K562 (cell line): ENCODE results near the gene CSRNP2. TPM values are rescaled to one million over a fixed set of nuclear protein-coding genes. Genes with fewer than 3 reads are reported as not detected.

Experiments used
- CCNT2 ChIP-seq: IDR thresholded peaks from 2 replicates; pipeline ENCODE4 v1.6.1; 2011; ENCODE audit warnings: borderline replicate concordance, low read depth, mild to moderate bottlenecking, moderate library complexity, mixed read lengths, low read length; ENCODE audit not compliant: insufficient read length; ENCODE audit errors: extremely low read depth
- CEBPG ChIP-seq, 3 experiments: fragments of 200-800 bp in 1 of 3; sonication (Bioruptor generic) in 1 of 3; sonication (generic) in 1 of 3; formaldehyde crosslinking in 1 of 3; IDR thresholded peaks in 2 of 3; conservative IDR thresholded peaks in 1 of 3; 2 replicates each; pipeline versions ENCODE4 v1.6.1 to v1.8.0; 2016 to 2022; ENCODE audit warnings: missing compliant biosample characterization in 2 of 3, missing genetic modification characterization in 2 of 3, mild to moderate bottlenecking in 1 of 3, missing genetic modification reagents in 1 of 3
- DMBX1 ChIP-seq: fragments of 250-450 bp; sonication (Bioruptor Pico); IDR thresholded peaks from 2 replicates; pipeline ENCODE4 v1.8.0; 2022; ENCODE audit warnings: inconsistent platforms, mild to moderate bottlenecking, moderate library complexity, borderline replicate concordance
- ELF2 ChIP-seq: fragments of 250-450 bp; sonication (Bioruptor Pico); IDR thresholded peaks from 2 replicates; pipeline ENCODE4 v1.5.0; 2021; ENCODE audit warnings: mild to moderate bottlenecking
- IRF2 ChIP-seq: sonication (generic); formaldehyde crosslinking; IDR thresholded peaks from 2 replicates; pipeline ENCODE4 v1.8.1; 2022; ENCODE audit warnings: mild to moderate bottlenecking, missing genetic modification reagents
- JUN ChIP-seq, 2 experiments: sonication (generic) in 1 of 2; formaldehyde crosslinking in 1 of 2; IDR thresholded peaks; 2 replicates each; pipeline versions ENCODE4 v1.6.1 to v1.8.0; 2012 to 2022; ENCODE audit warnings: borderline replicate concordance in 2 of 2, mild to moderate bottlenecking in 2 of 2, improper control_type of control experiment in 1 of 2, low read depth in 1 of 2, low read length in 1 of 2, missing genetic modification reagents in 1 of 2
- MTA2 ChIP-seq: fragments of 450-650 bp; IDR thresholded peaks from 2 replicates; pipeline ENCODE4 v1.6.1; 2016; ENCODE audit warnings: low read depth
- NFATC3 ChIP-seq: fragments of 450-650 bp; IDR thresholded peaks from 2 replicates; pipeline ENCODE4 v1.6.1; 2017; ENCODE audit warnings: mild to moderate bottlenecking
- NR3C1 ChIP-seq: sonication (generic); formaldehyde crosslinking; IDR thresholded peaks from 2 replicates; pipeline ENCODE4 v1.8.1; 2022; ENCODE audit warnings: missing genetic modification reagents
- PHF8 ChIP-seq: fragments of 200-600 bp; sonication (generic); IDR thresholded peaks from 2 replicates; pipeline ENCODE4 v1.6.1; 2012; ENCODE audit warnings: mixed run types, mild to moderate bottlenecking, inconsistent platforms, low read length, moderate library complexity, borderline replicate concordance
- PRPF4 ChIP-seq: fragments of 200-400 bp; formaldehyde crosslinking; IDR thresholded peaks from one replicate; pipeline ENCODE4 v1.6.1; 2017; ENCODE audit warnings: low read length, low read depth, mild to moderate bottlenecking; ENCODE audit not compliant: insufficient read depth, poor library complexity, severe bottlenecking
- RAD21 ChIP-seq, 2 experiments: fragments of 250-450 bp in 1 of 2; fragments of 450-650 bp in 1 of 2; sonication (Bioruptor Pico) in 1 of 2; formaldehyde crosslinking in 1 of 2; IDR thresholded peaks in 1 of 2; conservative IDR thresholded peaks in 1 of 2; 2 replicates each; pipeline versions ENCODE4 v1.4.0 to v1.8.0; 2020 to 2022; ENCODE audit warnings: mild to moderate bottlenecking in 2 of 2, moderate library complexity in 1 of 2
- RBM22 ChIP-seq: fragments of 200-400 bp; formaldehyde crosslinking; IDR thresholded peaks from 2 replicates; pipeline ENCODE4 v1.6.1; 2018; ENCODE audit warnings: low read length, low read depth; ENCODE audit not compliant: poor library complexity, severe bottlenecking
- SAP30 ChIP-seq: fragments of 200-600 bp; sonication (generic); IDR thresholded peaks from 2 replicates; pipeline ENCODE4 v1.6.1; 2012; ENCODE audit warnings: borderline replicate concordance, low read depth, mild to moderate bottlenecking, moderate library complexity, low read length, control low read depth, inconsistent platforms; ENCODE audit not compliant: insufficient read depth, poor library complexity, severe bottlenecking
- TCF3 ChIP-seq: sonication (generic); formaldehyde crosslinking; IDR thresholded peaks from 2 replicates; pipeline ENCODE4 v1.4.0; 2020; ENCODE audit warnings: mild to moderate bottlenecking, missing genetic modification reagents
- TOE1 ChIP-seq, 2 experiments: fragments of 450-650 bp in 1 of 2; sonication (generic) in 1 of 2; formaldehyde crosslinking in 1 of 2; IDR thresholded peaks; 2 replicates each; pipeline versions ENCODE4 v1.7.1 to v1.8.0; 2016 to 2022; ENCODE audit warnings: borderline replicate concordance in 2 of 2, mild to moderate bottlenecking in 2 of 2, antibody characterized with exemption in 1 of 2, inconsistent platforms in 1 of 2, low read depth in 1 of 2, missing genetic modification reagents in 1 of 2, moderate library complexity in 1 of 2
- ZNF232 ChIP-seq: sonication (generic); formaldehyde crosslinking; IDR thresholded peaks from 2 replicates; pipeline ENCODE4 v1.8.0; 2022; ENCODE audit warnings: mild to moderate bottlenecking, missing genetic modification reagents
- ZNF311 ChIP-seq: fragments of 250-450 bp; sonication (Bioruptor Pico); IDR thresholded peaks from 2 replicates; pipeline ENCODE4 v1.4.0; 2020; ENCODE audit warnings: mild to moderate bottlenecking, moderate library complexity
- polyA plus RNA-seq, 8 experiments: library from polyadenylated mRNA; depleted of rRNA in 4 of 8; stranded (reverse) in 5 of 8; unstranded in 3 of 8; fragments of >200 nt; fragmentation: Nextera tagmentation in 2 of 8; fragmentation: Illumina TruSeq in 1 of 8; extraction: Ambion mirVana in 2 of 8; extraction: Trizol in 1 of 8; gene quantifications; 2 replicates each; pipeline versions ENCODE4 v1.2.1 to v1.2.3, GENCODE V29; 2011 to 2014; ENCODE audit warnings: inconsistent platforms in 1 of 8, missing spikeins in 1 of 8
- total RNA-seq, 7 experiments: library from RNA; depleted of rRNA in 6 of 7; stranded (reverse); fragments of >200 nt in 6 of 7; fragmentation: Illumina TruSeq in 2 of 7; extraction: Trizol in 2 of 7; gene quantifications; 2 replicates each; pipeline versions ENCODE4 v1.2.1 to v1.2.3, GENCODE V29; 2011 to 2021; ENCODE audit warnings: low replicate concordance in 1 of 7
- TF ChIP-seq, protein P1 (sequence below): fragments of 450-650 bp; formaldehyde crosslinking; IDR thresholded peaks from 2 replicates; pipeline ENCODE4 v1.4.0; 2020; ENCODE audit warnings: mild to moderate bottlenecking, moderate library complexity
- TF ChIP-seq, protein P2 (sequence below): IDR thresholded peaks from 2 replicates; pipeline ENCODE4 v1.6.1; 2011; ENCODE audit warnings: borderline replicate concordance, low read depth, mild to moderate bottlenecking, moderate library complexity, low read length; ENCODE audit not compliant: insufficient read depth, poor library complexity, severe bottlenecking

CSRNP2 gene
- total and polyA plus RNA-seq, 9 of the 15 experiments (the other 6 are each of a cell fraction or from before 2014, with no cell fraction given) = 1.6 to 13.9 (median 5.9) TPM

DNA sequence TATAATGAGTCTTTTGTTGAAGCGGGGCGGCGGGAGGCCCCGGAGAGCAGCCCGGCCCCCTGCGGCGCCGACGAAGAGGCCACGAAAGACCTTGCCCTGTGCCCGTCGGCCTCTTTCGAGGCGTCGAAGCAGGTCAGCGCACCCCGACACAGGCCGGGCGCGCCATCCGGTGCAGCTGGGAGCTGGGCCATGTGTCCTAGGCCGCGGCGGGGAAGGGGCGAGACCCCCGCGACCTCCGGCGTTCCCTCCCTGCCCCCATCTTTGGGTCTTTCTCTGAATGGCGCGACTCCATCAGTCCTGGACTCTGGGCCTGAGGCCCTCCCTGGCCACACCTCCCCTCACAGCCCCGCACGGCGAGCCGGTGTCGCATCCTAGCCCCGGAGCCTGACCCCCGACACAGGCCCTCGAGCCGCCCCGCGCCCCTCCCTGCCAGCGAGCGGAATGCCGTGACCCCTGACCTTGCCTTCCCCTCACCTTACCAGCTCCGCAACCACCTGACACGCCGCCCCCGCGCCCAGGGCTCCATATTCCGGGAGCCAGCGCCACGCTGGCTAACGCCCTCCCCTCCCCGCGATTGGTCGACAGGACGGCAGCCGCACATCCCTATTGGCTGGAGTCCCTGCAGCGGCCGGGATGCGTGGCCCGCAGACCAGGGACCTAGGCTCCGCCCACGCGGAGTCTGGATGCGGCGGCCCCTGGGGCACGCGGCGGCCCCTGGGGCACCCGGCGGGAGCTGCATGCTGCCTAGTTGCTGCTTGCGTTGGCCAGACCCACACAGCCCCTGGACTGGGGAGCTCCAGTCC, 57.4 kb downstream of the CSRNP2 start, which contains the start of gene SLC11A2 (continued):
- TF ChIP-seq, protein P1, sequence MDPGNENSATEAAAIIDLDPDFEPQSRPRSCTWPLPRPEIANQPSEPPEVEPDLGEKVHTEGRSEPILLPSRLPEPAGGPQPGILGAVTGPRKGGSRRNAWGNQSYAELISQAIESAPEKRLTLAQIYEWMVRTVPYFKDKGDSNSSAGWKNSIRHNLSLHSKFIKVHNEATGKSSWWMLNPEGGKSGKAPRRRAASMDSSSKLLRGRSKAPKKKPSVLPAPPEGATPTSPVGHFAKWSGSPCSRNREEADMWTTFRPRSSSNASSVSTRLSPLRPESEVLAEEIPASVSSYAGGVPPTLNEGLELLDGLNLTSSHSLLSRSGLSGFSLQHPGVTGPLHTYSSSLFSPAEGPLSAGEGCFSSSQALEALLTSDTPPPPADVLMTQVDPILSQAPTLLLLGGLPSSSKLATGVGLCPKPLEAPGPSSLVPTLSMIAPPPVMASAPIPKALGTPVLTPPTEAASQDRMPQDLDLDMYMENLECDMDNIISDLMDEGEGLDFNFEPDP = no peak
- TF ChIP-seq DMBX1 (0 out of 2 replicates have a peak, but pooled peaks have one; percentile 39), TCF3 (CRISPR knock-in tag) (no peak; the same call in none of the 2 replicates), NR3C1 (CRISPR knock-in tag) (peak; percentile 84), TOE1 (IDR thresholded peaks at IDR 0.05; ENCODE audit: borderline replicate concordance) (peak; percentile 40; the same call in 1 of the 2 replicates), TOE1 (CRISPR knock-in tag; IDR thresholded peaks at IDR 0.05; ENCODE audit: borderline replicate concordance, low read depth) (no peak), PRPF4 (peak; percentile 34), CCNT2 (peak; percentile 89), MTA2 (peak; percentile 48; the same call in 1 of the 2 replicates), ZNF311 (CRISPR knock-in tag) (no peak), RAD21 (CRISPR knock-in tag; conservative IDR thresholded peaks at IDR 0.05 in 1 of 2, IDR thresholded peaks at IDR 0.05 in 1 of 2) (peak in 1 of 2 experiments; percentile 12; a peak in 1 of 4 replicates), NFATC3 (no peak), CEBPG (CRISPR knock-in tag; IDR thresholded peaks at IDR 0.05) (0 out of 2 replicates have a peak, but pooled peaks have one; percentile 10), CEBPG (tag; conservative IDR thresholded peaks at IDR 0.05 in 1 of 2, IDR thresholded peaks at IDR 0.05 in 1 of 2) (no peak), PHF8 (peak; percentile 88), IRF2 (CRISPR knock-in tag) (no peak), JUN (IDR thresholded peaks at IDR 0.05; ENCODE audit: borderline replicate concordance, low read depth, low read length) (peak; percentile 33; the same call in 1 of the 2 replicates), JUN (CRISPR knock-in tag; IDR thresholded peaks at IDR 0.05; ENCODE audit: borderline replicate concordance) (no peak; the same call in 1 of the 2 replicates), RBM22 (peak; percentile 35), ZNF232 (CRISPR knock-in tag) (no peak; the same call in 1 of the 2 replicates), SAP30 (peak; percentile 66), ELF2 (CRISPR knock-in tag) (peak; percentile 74; the same call in 1 of the 2 replicates)
- TF ChIP-seq, protein P2, sequence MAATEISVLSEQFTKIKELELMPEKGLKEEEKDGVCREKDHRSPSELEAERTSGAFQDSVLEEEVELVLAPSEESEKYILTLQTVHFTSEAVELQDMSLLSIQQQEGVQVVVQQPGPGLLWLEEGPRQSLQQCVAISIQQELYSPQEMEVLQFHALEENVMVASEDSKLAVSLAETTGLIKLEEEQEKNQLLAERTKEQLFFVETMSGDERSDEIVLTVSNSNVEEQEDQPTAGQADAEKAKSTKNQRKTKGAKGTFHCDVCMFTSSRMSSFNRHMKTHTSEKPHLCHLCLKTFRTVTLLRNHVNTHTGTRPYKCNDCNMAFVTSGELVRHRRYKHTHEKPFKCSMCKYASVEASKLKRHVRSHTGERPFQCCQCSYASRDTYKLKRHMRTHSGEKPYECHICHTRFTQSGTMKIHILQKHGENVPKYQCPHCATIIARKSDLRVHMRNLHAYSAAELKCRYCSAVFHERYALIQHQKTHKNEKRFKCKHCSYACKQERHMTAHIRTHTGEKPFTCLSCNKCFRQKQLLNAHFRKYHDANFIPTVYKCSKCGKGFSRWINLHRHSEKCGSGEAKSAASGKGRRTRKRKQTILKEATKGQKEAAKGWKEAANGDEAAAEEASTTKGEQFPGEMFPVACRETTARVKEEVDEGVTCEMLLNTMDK = peak; percentile 26
